Measurements from ENCODE around the gene MEIS2. TPM values are rescaled to one million over a fixed set of nuclear protein-coding genes. Genes with fewer than 3 reads are reported as not detected.

Gene MEIS2
- total and polyA plus RNA-seq, 2 donors (not counting 3 experiments of a cell fraction or from before 2014, with no cell fraction given) = 22.5 to 26.2 TPM

GRCh38 chr15:36875740-36876334 lies 224.5 kb downstream of the MEIS2 start:
- no peaks in the 10 kb centered on the region for H3K79me2 ChIP-seq (ENCODE audit: control insufficient read depth, insufficient read depth, low read length)
- no peak overlapping the region for H3K4me2 ChIP-seq (ENCODE audit: insufficient read depth, low read length)
- intact Hi-C loops (cut with micrococcal nuclease) = no loop called here
- no peaks in the 10 kb centered on the region for H3K9me1 ChIP-seq (replicated peaks; ENCODE audit: control insufficient read depth, extremely low read depth, insufficient read depth, low read length)
- H3K36me3 ChIP-seq (ENCODE audit: control insufficient read depth in 2 of 2, extremely low read depth in 1 of 2, insufficient read depth in 2 of 2, low read length in 2 of 2) = no peaks in the 10 kb centered on the region
- H3K4me3 ChIP-seq (replicated peaks in 1 of 3; ENCODE audit: insufficient read depth in 1 of 3, low read depth in 1 of 3, low read length in 3 of 3) = no peak overlapping the region
- ChIA-PET POLR2A (no interaction called here), CTCF (interaction anchor here (1.6 to 5.0 kb wide), 3 partner anchors 8 to 1004 kb away, joined by 3 to 22 read pairs (median 10); no protein-coding TSS in a partner anchor)
- no TSS peak for BruUV-seq (replicated peaks)
- H3K4me1 ChIP-seq (ENCODE audit: control insufficient read depth, extremely low read depth, insufficient read depth, low read length) = no peaks in the 10 kb centered on the region
- no peaks in the 10 kb centered on the region for H4K20me1 ChIP-seq (replicated peaks; ENCODE audit: control insufficient read depth, extremely low read depth, insufficient read depth, low read length)
- TF ChIP-seq EZH2 (IDR thresholded peaks at IDR 0.05; ENCODE audit: borderline replicate concordance, low read depth, low read length, severe bottlenecking) = no peak
- TF ChIP-seq MAX (IDR thresholded peaks at IDR 0.05; ENCODE audit: insufficient read depth, insufficient read length) = no peak
- no peak for TF ChIP-seq MYC (IDR thresholded peaks at IDR 0.05; ENCODE audit: low read depth, low read length)
- no peak for TF ChIP-seq POLR2AphosphoS5 (IDR thresholded peaks at IDR 0.05; ENCODE audit: insufficient read depth, low read depth, low read length)
- TF ChIP-seq FOS (IDR thresholded peaks at IDR 0.05; ENCODE audit: borderline replicate concordance, insufficient read depth, low read length) = no peak
- TF ChIP-seq CTCF (IDR thresholded peaks at IDR 0.05; ENCODE audit: extremely low read depth in 1 of 2, insufficient read depth in 1 of 2, low read depth in 1 of 2, low read length in 2 of 2) = no peak
- TF ChIP-seq JUN (IDR thresholded peaks at IDR 0.05; ENCODE audit: borderline replicate concordance, insufficient read depth, insufficient read length, low read depth) = no peak
- no peak for TF ChIP-seq GATA2 (IDR thresholded peaks at IDR 0.05; ENCODE audit: insufficient read depth, insufficient read length, low read depth, low read length)
- no peak for TF ChIP-seq POLR2A (IDR thresholded peaks at IDR 0.05; ENCODE audit: low read depth, low read length)
- H2AFZ ChIP-seq (ENCODE audit: low read depth, low read length) = no peak overlapping the region
- DNase-seq (ENCODE audit: low read depth, low spot score) = no peak
- H3K9me3 ChIP-seq (replicated peaks; ENCODE audit: control insufficient read depth, insufficient read depth, low read length) = no peaks in the 10 kb centered on the region
- FAIRE-seq = no peak
- no peak overlapping the region for H3K27ac ChIP-seq (ENCODE audit: insufficient read depth, low read depth, low read length)
- dilution Hi-C loops (cut with MboI; ENCODE audit: extremely low pct_ligation_motif_present, low sequenced_read_pairs) = no loop called here
- H3K27me3 ChIP-seq (ENCODE audit: control insufficient read depth in 2 of 2, insufficient read depth in 2 of 2, low read length in 2 of 2) = peaks cover 55 to 76% of the 10 kb centered on the region in 2 experiments
- no peak overlapping the region for H3K9ac ChIP-seq (replicated peaks; ENCODE audit: extremely low read depth, insufficient read depth, low read length)
